Ishikawa (cell line): ENCODE data around the gene CBX1.

ENCODE experiments used
- RAD21 ChIP-seq: IDR thresholded peaks from 2 replicates; pipeline ENCODE4 v1.6.1; 2012; ENCODE audit warnings: low read depth
- TEAD4 ChIP-seq: IDR thresholded peaks from 2 replicates; pipeline ENCODE4 v1.6.1; 2012

GRCh38 chr17:48144231-48144630, 43.0 kb upstream of the CBX1 start:
- no peak for TF ChIP-seq RAD21
- TF ChIP-seq TEAD4: no peak
